OCI-LY3 (cell line): ENCODE measurements around the gene CYP11A1.

Experiments
- CTCF ChIP-seq: fragments of 200-600, 300-600 bp; sonication (generic); IDR thresholded peaks from 2 replicates; pipeline ENCODE4 v1.5.1; 2014; ENCODE audit warnings: antibody characterized with exemption, low read length, low read depth
- EZH2phosphoT487 ChIP-seq: fragments of 200-600 bp; shearing (Covaris generic); IDR thresholded peaks from 2 replicates; pipeline ENCODE4 v1.6.1; 2018; ENCODE audit warnings: antibody characterized with exemption, mixed run types, low read depth

GRCh38 chr15:74364936-74365597 lies 2.4 kb downstream of the CYP11A1 start:
- TF ChIP-seq CTCF (no peak), EZH2phosphoT487 (no peak)
